ENCODE results near the gene LCLAT1. TPM values are rescaled to one million over a fixed set of nuclear protein-coding genes. Genes with fewer than 3 reads are reported as not detected.
A peak's percentile ranks its signal among the peaks of the same experiment; 100 is the strongest.

The LCLAT1 gene
- polyA plus RNA-seq (2013), result 5.8 TPM

DNA sequence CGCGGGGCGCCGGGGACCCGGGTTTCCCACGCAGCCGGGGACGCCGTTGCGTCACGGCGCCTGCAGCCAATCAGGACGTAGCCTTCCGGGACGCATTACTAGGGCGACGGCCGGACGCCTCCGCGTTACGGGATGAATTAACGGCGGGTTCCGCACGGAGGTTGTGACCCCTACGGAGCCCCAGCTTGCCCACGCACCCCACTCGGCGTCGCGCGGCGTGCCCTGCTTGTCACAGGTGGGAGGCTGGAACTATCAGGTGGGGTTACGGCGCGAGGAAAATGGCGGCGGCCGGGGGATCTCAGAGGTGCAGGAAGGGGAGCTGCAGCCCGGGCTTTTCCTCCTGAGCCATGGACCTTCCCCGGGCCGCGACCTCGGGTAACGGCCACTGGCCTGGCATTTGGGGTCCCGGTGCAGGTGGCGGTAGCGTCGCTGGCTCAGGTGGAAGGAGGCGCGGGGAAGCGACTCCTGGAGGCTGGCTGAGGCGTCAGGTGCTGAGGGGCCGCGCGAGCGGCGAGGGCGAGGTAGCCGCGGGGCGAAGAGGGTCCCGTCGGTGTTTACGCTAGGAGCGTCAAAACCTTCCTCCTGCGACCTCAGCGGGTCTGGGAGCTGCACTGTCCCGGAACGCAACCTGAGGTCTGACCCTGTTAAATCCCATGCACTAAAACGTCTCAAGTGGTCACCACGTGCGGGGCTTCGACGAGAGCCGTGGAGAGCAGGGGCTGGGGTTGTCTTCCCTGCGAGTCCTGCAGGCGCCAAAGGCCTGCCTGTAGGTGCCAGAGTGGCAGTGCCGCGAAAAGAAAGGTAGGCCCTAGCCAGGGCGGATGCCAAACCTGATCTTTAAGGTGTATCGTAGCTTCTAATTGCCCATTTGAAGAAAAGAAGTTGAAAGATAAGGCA lies at the start of gene LCLAT1:
Gene LCLAT1, plus strand, starts transcription at position 98 of the 897 bp plus-strand sequence. CDS start 78,345 bp downstream, outside the sequence.
- 3% methylated on average over 77 of the region's 83 CpGs for WGBS (ENCODE audit: insufficient coverage)
- Histone ChIP-seq H3K9me3 (ENCODE audit: control extremely low read depth in 1 of 5, control insufficient read depth in 4 of 5, insufficient read depth in 2 of 5, low read depth in 1 of 5, low read length in 4 of 5) (no peaks in the 10 kb centered on the region), H3K36me3 (ENCODE audit: control insufficient read depth in 4 of 4, insufficient read depth in 4 of 4, low read length in 3 of 4) (peaks cover 0 to 4% (median 0%) of the 10 kb centered on the region in 4 experiments), H3K27me3 (replicated peaks in 2 of 5; ENCODE audit: control insufficient read depth in 4 of 5, insufficient read depth in 5 of 5, low read length in 4 of 5) (no peaks in the 10 kb centered on the region), H3K27ac (ENCODE audit: insufficient read depth in 1 of 2, low read depth in 1 of 2, low read length in 2 of 2, poor library complexity in 1 of 2, severe bottlenecking in 2 of 2) (peak within 1 kb of the TSS; percentile 54 to 86), H3K4me1 (ENCODE audit: control extremely low read depth in 1 of 4, control insufficient read depth in 4 of 4, insufficient read depth in 4 of 4, low read length in 3 of 4) (peaks cover 0 to 21% (median 9%) of the 10 kb centered on the region in 4 experiments), H3K4me3 (ENCODE audit: control insufficient read depth in 1 of 7, extremely low read depth in 1 of 7, insufficient read depth in 4 of 7, low read depth in 2 of 7, low read length in 6 of 7) (peak within 1 kb of the TSS; percentile 47 to 93 (median 76))
- CTCF ChIA-PET, result interaction anchor here (0.9 to 1.3 kb wide), 2 partner anchors 8 to 214 kb away, joined by 3 to 4 read pairs; no protein-coding TSS in a partner anchor
- DNase-seq, result peak; percentile 80 to 87 (median 82)
- POLR2A ChIA-PET, result interaction anchor here (0.6 kb wide), 2 partner anchors 94 to 282 kb away, joined by 3 read pairs; no protein-coding TSS in a partner anchor

DNA sequence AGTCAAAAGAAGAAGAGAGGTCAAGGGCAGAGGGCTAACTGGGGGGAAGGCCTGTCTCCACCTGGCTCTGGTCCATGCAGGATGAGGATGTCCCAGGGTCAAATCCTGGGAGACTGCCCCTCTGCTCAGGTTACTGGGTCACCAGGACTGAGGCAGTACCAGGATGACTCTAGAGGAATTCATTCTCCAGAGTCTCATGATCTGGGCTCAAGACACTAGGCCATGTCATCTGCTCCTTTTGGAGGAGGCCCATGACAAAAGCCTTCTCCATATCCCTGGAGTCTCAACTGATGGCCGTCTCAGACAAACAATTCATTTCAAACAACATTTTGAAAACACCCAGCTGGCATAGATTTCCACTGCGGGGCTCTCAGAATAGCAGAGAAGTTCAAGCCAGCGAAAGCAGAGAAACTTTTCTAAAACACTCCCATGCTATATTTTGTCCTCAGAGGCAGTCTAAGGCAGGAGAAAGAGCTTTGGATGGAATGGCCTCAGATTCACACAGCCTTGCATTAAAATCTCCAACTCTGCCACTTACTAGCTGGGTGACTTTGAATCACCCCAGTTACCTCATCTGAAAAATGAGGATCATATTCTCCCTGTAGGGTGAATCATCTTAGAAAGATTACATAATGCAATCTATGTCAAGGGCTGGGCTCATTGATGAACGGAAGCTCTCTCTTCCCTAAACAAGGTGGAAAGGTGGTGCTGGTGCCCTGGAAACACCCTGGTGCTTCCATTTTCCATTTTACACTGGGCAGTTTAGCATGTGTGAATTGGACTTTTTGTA lies 48.8 kb upstream of the LCLAT1 start:
- WGBS (ENCODE audit: insufficient coverage), result no CpG with 5 or more reads among the region's 4 CpGs
- no peak overlapping the region for H3K4me3 ChIP-seq (ENCODE audit: control insufficient read depth in 1 of 7, extremely low read depth in 1 of 7, insufficient read depth in 4 of 7, low read depth in 2 of 7, low read length in 6 of 7)
- peaks cover 0 to 8% (median 0%) of the 10 kb centered on the region in 5 experiments for H3K27me3 ChIP-seq (replicated peaks in 2 of 5; ENCODE audit: control insufficient read depth in 4 of 5, insufficient read depth in 5 of 5, low read length in 4 of 5)
- CTCF ChIA-PET, result no interaction called here
- no peaks in the 10 kb centered on the region for H3K36me3 ChIP-seq (ENCODE audit: control insufficient read depth in 4 of 4, insufficient read depth in 4 of 4, low read length in 3 of 4)
- no peaks in the 10 kb centered on the region for H3K9me3 ChIP-seq (ENCODE audit: control extremely low read depth in 1 of 5, control insufficient read depth in 4 of 5, insufficient read depth in 2 of 5, low read depth in 1 of 5, low read length in 4 of 5)
- DNase-seq, result no peak
- no peaks in the 10 kb centered on the region for H3K4me1 ChIP-seq (ENCODE audit: control extremely low read depth in 1 of 4, control insufficient read depth in 4 of 4, insufficient read depth in 4 of 4, low read length in 3 of 4)
- POLR2A ChIA-PET, result no interaction called here
- no peak overlapping the region for H3K27ac ChIP-seq (ENCODE audit: insufficient read depth in 1 of 2, low read depth in 1 of 2, low read length in 2 of 2, poor library complexity in 1 of 2, severe bottlenecking in 2 of 2)

DNA sequence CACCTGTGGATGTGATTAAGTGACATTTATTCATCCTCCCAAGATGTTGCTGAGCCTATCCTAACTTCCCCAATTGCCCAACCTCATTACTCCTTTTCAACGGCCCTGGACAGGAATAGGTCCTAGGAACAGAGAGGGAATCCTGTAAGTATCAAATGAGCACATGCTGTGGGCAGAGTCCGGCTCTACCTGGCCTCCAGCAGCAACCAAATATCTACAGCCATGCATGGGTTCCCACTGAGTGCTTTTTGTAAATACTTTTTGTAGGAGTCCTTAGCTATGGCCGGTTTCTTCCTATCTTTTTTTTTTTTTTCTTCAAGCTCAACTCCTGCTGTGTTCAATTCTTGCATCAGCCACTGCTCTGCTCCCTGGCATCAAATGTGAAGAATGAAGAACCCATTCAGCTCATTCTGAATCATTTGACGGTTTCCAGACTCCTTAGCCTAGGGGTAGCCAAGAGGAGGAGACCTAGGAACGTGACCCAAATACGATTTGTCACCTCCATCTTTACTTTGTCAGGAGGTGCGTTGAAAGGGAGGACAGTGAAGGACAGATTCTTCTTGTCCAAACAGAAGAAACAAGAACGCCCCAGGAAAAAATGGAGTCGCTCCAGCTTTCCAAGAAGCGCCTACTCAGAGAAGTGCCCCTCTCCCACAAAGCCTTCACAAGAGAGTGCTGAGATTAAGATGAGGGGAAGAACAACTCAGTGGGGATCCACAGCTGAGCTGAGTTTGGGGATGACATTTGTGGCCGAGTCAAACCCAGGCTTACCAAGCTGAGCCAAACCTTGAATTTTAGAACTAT lies 46.7 kb upstream of the LCLAT1 start:
- WGBS (ENCODE audit: insufficient coverage), result 89% methylated on average over 7 of the region's 11 CpGs
- POLR2A ChIA-PET, result no interaction called here

DNA sequence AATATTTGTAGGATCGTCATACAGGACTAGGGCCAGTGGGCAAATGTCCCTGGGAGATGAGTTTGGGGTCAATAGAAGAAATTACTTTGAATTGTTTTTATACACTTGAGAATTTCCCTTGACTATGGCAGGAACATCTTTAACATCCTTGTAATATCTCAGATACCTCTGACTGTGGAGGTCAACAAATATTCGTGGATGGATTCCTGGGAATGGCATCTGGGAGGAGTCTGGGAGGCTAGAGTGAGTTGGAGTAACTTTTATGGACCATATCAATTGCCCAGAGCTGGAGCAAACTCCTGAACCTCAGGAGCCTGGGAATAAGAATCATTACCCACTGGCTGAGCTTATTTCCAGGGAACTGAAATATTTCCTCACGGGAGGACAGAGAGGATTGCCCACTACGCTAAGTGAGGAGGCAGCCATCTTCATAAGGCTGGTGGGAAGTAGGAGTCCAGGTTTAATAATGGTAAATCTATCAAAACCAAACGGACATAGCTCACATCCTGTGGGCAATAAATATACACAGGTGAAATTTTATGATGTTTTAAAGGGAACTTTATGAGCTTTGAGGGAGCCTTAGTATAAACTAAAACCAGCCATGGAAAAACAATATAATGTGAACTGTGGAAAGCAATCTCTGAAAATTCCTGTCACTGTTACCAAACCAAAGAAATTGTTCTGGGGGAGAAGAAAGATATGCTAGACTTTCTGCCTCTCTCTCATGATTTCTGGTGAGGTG lies 44.4 kb upstream of the LCLAT1 start:
- Histone ChIP-seq H3K9me3 (ENCODE audit: control extremely low read depth in 1 of 5, control insufficient read depth in 4 of 5, insufficient read depth in 2 of 5, low read depth in 1 of 5, low read length in 4 of 5) (no peaks in the 10 kb centered on the region), H3K27ac (ENCODE audit: insufficient read depth in 1 of 2, low read depth in 1 of 2, low read length in 2 of 2, poor library complexity in 1 of 2, severe bottlenecking in 2 of 2) (no peak overlapping the region), H3K36me3 (ENCODE audit: control insufficient read depth in 4 of 4, insufficient read depth in 4 of 4, low read length in 3 of 4) (no peaks in the 10 kb centered on the region), H3K27me3 (replicated peaks in 2 of 5; ENCODE audit: control insufficient read depth in 4 of 5, insufficient read depth in 5 of 5, low read length in 4 of 5) (peaks cover 0 to 5% (median 0%) of the 10 kb centered on the region in 5 experiments), H3K4me3 (ENCODE audit: control insufficient read depth in 1 of 7, extremely low read depth in 1 of 7, insufficient read depth in 4 of 7, low read depth in 2 of 7, low read length in 6 of 7) (no peak overlapping the region), H3K4me1 (ENCODE audit: control extremely low read depth in 1 of 4, control insufficient read depth in 4 of 4, insufficient read depth in 4 of 4, low read length in 3 of 4) (peaks cover 0 to 2% (median under 1%) of the 10 kb centered on the region in 4 experiments)
- ChIA-PET CTCF (interaction anchor here (0.7 kb wide), 1 partner anchor 34 kb away, joined by 3 read pairs; no protein-coding TSS in a partner anchor), POLR2A (no interaction called here)
- WGBS (ENCODE audit: insufficient coverage), result 88% methylated on average over 3 of the region's 5 CpGs
- no peak for DNase-seq

More for the DNA sequence above, 46.7 kb upstream of the LCLAT1 start:
- Histone ChIP-seq H3K9me3 (ENCODE audit: control extremely low read depth in 1 of 5, control insufficient read depth in 4 of 5, insufficient read depth in 2 of 5, low read depth in 1 of 5, low read length in 4 of 5) (no peaks in the 10 kb centered on the region), H3K27me3 (replicated peaks in 2 of 5; ENCODE audit: control insufficient read depth in 4 of 5, insufficient read depth in 5 of 5, low read length in 4 of 5) (peaks cover 0 to 5% (median 0%) of the 10 kb centered on the region in 5 experiments), H3K27ac (ENCODE audit: insufficient read depth in 1 of 2, low read depth in 1 of 2, low read length in 2 of 2, poor library complexity in 1 of 2, severe bottlenecking in 2 of 2) (no peak overlapping the region), H3K4me3 (ENCODE audit: control insufficient read depth in 1 of 7, extremely low read depth in 1 of 7, insufficient read depth in 4 of 7, low read depth in 2 of 7, low read length in 6 of 7) (no peak overlapping the region), H3K36me3 (ENCODE audit: control insufficient read depth in 4 of 4, insufficient read depth in 4 of 4, low read length in 3 of 4) (no peaks in the 10 kb centered on the region), H3K4me1 (ENCODE audit: control extremely low read depth in 1 of 4, control insufficient read depth in 4 of 4, insufficient read depth in 4 of 4, low read length in 3 of 4) (no peaks in the 10 kb centered on the region)
- CTCF ChIA-PET, result no interaction called here
- no peak for DNase-seq

DNA sequence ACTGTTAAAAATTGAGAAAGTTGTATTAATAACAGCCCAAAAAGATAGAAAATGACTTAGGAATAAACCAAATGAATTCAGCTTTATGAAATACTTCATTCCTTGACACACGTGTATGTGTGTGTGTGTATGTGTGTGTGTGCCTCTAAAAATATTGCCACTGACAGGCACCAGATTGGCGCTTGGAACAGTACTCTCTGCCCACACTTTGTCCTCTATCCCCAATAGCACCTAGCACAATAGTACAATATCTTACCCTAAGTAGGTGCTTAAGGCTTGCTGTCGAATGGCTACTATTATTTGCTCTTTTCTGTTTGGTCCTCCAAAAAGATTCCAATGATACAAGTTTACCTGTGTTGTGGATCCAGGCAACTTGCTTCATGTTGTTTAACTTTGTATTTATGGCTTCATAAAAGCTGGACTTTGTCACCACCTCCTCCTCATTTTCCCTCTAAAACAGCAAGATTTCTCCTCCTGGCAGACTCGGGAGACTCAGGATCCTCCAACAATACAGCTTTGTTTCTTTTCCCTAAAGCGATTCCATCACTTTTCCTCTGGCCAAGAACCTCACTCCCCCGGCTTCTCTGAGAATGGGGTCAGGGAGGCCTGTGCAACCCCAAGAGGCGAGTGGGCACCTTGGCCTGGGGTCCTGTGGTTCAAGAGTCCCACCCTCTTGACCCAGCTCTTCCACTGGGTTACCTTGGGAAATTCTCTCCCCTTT lies 43.3 kb upstream of the LCLAT1 start:
- ChIA-PET POLR2A (no interaction called here), CTCF (no interaction called here)
- Histone ChIP-seq H3K27ac (ENCODE audit: insufficient read depth in 1 of 2, low read depth in 1 of 2, low read length in 2 of 2, poor library complexity in 1 of 2, severe bottlenecking in 2 of 2) (no peak overlapping the region), H3K36me3 (ENCODE audit: control insufficient read depth in 4 of 4, insufficient read depth in 4 of 4, low read length in 3 of 4) (no peaks in the 10 kb centered on the region), H3K9me3 (ENCODE audit: control extremely low read depth in 1 of 5, control insufficient read depth in 4 of 5, insufficient read depth in 2 of 5, low read depth in 1 of 5, low read length in 4 of 5) (no peaks in the 10 kb centered on the region), H3K27me3 (replicated peaks in 2 of 5; ENCODE audit: control insufficient read depth in 4 of 5, insufficient read depth in 5 of 5, low read length in 4 of 5) (peaks cover 0 to 3% (median 0%) of the 10 kb centered on the region in 5 experiments), H3K4me1 (ENCODE audit: control extremely low read depth in 1 of 4, control insufficient read depth in 4 of 4, insufficient read depth in 4 of 4, low read length in 3 of 4) (peaks cover 0 to 12% (median 4%) of the 10 kb centered on the region in 4 experiments), H3K4me3 (ENCODE audit: control insufficient read depth in 1 of 7, extremely low read depth in 1 of 7, insufficient read depth in 4 of 7, low read depth in 2 of 7, low read length in 6 of 7) (no peak overlapping the region)
- WGBS (ENCODE audit: insufficient coverage), result 98% methylated on average over 4 of the region's 7 CpGs
- DNase-seq, result no peak

Measured in common myeloid progenitor, CD34-positive (primary cell).